ENCODE results near the gene ZFAND3.
"Not testable (repeated sequence)": the region's sequence is repeated elsewhere in the genome, so short reads cannot be mapped to it uniquely, and the experiment has no call there.

ZFAND3 gene

DNA sequence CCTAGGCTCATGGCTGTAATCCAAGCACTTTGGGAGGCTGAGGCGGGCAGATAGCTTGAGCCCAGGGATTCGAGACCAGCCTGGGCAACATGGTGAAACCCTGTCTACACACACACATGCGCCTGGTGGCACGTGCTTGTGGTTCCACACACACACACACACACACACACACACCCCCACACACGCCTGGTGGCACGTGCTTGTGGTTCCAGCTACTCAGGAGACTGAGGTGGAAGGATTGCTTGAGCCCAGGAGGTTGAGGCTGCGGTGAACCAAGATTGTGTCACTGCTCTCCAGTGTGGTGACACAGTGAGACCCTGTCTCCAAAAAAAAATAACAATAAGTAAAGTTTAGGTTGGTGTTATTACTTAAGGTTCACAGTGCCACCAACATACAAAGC is 165.8 kb downstream of the ZFAND3 start:
- Histone ChIP-seq H3K36me3 (ENCODE audit: insufficient read depth, low read length) (no peaks in the 10 kb centered on the region), H3K4me3 (ENCODE audit: low read depth, low read length) (no peak overlapping the region), H3K27me3 (ENCODE audit: insufficient read depth, low read length) (no peaks in the 10 kb centered on the region), H3K27ac (ENCODE audit: low read depth, low read length) (no peak overlapping the region), H3K4me1 (ENCODE audit: control insufficient read depth, insufficient read depth, low read length, unreplicated experiment) (peaks cover 54% of the 10 kb centered on the region), H3K79me2 (ENCODE audit: control insufficient read depth, insufficient read depth, low read length, unreplicated experiment) (peaks cover 74% of the 10 kb centered on the region), H2AFZ (ENCODE audit: low read length, unreplicated experiment) (no peak overlapping the region)

GRCh38 chr6:37987018-37987417 is 167.5 kb downstream of the ZFAND3 start:
- peaks cover 67% of the 10 kb centered on the region for H3K79me2 ChIP-seq (ENCODE audit: control insufficient read depth, insufficient read depth, low read length, unreplicated experiment)
- peaks cover 63% of the 10 kb centered on the region for H3K4me1 ChIP-seq (ENCODE audit: control insufficient read depth, insufficient read depth, low read length, unreplicated experiment)
- no peaks in the 10 kb centered on the region for H3K27me3 ChIP-seq (ENCODE audit: insufficient read depth, low read length)
- no peaks in the 10 kb centered on the region for H3K36me3 ChIP-seq (ENCODE audit: insufficient read depth, low read length)
- H2AFZ ChIP-seq (ENCODE audit: low read length, unreplicated experiment) = no peak overlapping the region
- no peak overlapping the region for H3K4me3 ChIP-seq (ENCODE audit: low read depth, low read length)
- peak overlapping the region; percentile 61 for H3K27ac ChIP-seq (ENCODE audit: low read depth, low read length)

GRCh38 chr6:37987559-37987958 is 168.0 kb downstream of the ZFAND3 start:
- Histone ChIP-seq H3K27ac (ENCODE audit: low read depth, low read length) (peak overlapping the region; percentile 61), H3K27me3 (ENCODE audit: insufficient read depth, low read length) (no peaks in the 10 kb centered on the region), H3K4me1 (ENCODE audit: control insufficient read depth, insufficient read depth, low read length, unreplicated experiment) (peaks cover 63% of the 10 kb centered on the region), H3K79me2 (ENCODE audit: control insufficient read depth, insufficient read depth, low read length, unreplicated experiment) (peaks cover 70% of the 10 kb centered on the region), H3K36me3 (ENCODE audit: insufficient read depth, low read length) (no peaks in the 10 kb centered on the region), H2AFZ (ENCODE audit: low read length, unreplicated experiment) (no peak overlapping the region), H3K4me3 (ENCODE audit: low read depth, low read length) (no peak overlapping the region)

DNA sequence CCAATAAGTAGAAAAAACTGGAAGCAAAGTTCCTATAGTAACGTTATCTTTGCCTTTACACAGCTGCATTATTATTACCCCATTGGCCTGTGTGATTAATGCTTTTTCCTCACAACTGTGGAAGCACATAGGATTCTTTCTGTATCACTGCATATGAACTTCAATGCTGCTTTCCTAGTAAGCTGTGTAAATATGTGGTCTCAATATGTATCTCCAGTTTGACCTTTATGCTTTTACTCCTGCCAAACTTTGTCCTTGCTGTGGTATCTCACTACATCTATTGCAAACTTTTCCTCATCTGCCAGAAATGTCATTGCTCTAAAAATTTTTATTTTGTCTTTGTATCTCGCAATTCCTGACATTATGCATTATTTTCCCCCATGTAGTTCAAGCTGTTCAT is 168.6 kb downstream of the ZFAND3 start:
- no peak overlapping the region for H3K4me3 ChIP-seq (ENCODE audit: low read depth, low read length)
- H3K27ac ChIP-seq (ENCODE audit: low read depth, low read length) = peak overlapping the region; percentile 61
- peaks cover 74% of the 10 kb centered on the region for H3K79me2 ChIP-seq (ENCODE audit: control insufficient read depth, insufficient read depth, low read length, unreplicated experiment)
- no peaks in the 10 kb centered on the region for H3K36me3 ChIP-seq (ENCODE audit: insufficient read depth, low read length)
- peaks cover 63% of the 10 kb centered on the region for H3K4me1 ChIP-seq (ENCODE audit: control insufficient read depth, insufficient read depth, low read length, unreplicated experiment)
- H2AFZ ChIP-seq (ENCODE audit: low read length, unreplicated experiment) = no peak overlapping the region
- no peaks in the 10 kb centered on the region for H3K27me3 ChIP-seq (ENCODE audit: insufficient read depth, low read length)

DNA sequence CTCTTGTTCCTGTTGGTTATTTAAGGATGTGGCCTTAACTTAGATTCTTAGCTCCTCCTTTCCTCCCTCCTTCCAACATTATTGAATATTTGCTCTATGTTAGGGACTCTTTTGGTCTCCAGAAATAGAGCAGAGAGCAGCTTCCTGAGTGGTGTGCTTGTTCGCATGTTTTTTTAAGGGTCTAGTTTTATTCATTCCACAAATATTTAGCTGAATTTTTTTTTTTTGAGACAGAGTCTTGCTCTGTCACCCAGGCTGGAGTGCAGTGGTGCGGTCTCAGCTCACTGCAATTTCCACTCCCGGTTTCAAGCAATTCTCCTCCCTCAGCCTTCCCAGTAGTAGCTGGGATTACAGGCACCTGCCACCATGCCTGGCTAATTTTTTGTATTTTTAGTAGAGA is 169.2 kb downstream of the ZFAND3 start:
- peak overlapping the region; percentile 61; the same call in 1 of the 2 replicates for H3K27ac ChIP-seq (ENCODE audit: low read depth, low read length)
- peaks cover 76% of the 10 kb centered on the region for H3K79me2 ChIP-seq (ENCODE audit: control insufficient read depth, insufficient read depth, low read length, unreplicated experiment)

GRCh38 chr6:37990762-37991525 is 171.4 kb downstream of the ZFAND3 start:
- Histone ChIP-seq H2AFZ (ENCODE audit: low read length, unreplicated experiment) (peak overlapping the region; percentile 58), H3K36me3 (ENCODE audit: insufficient read depth, low read length) (no peaks in the 10 kb centered on the region), H3K27ac (ENCODE audit: low read depth, low read length) (peak overlapping the region; percentile 78), H3K27me3 (ENCODE audit: insufficient read depth, low read length) (no peaks in the 10 kb centered on the region), H3K4me1 (ENCODE audit: control insufficient read depth, insufficient read depth, low read length, unreplicated experiment) (peaks cover 65% of the 10 kb centered on the region), H3K79me2 (ENCODE audit: control insufficient read depth, insufficient read depth, low read length, unreplicated experiment) (peaks cover 82% of the 10 kb centered on the region), H3K4me3 (ENCODE audit: low read depth, low read length) (peak overlapping the region; percentile 37; the same call in 1 of the 2 replicates)

More for the DNA sequence above, 169.2 kb downstream of the ZFAND3 start:
- Histone ChIP-seq H3K27me3 (ENCODE audit: insufficient read depth, low read length) (no peaks in the 10 kb centered on the region), H3K4me3 (ENCODE audit: low read depth, low read length) (no peak overlapping the region), H2AFZ (ENCODE audit: low read length, unreplicated experiment) (no peak overlapping the region), H3K4me1 (ENCODE audit: control insufficient read depth, insufficient read depth, low read length, unreplicated experiment) (peaks cover 62% of the 10 kb centered on the region), H3K36me3 (ENCODE audit: insufficient read depth, low read length) (no peaks in the 10 kb centered on the region)

DNA sequence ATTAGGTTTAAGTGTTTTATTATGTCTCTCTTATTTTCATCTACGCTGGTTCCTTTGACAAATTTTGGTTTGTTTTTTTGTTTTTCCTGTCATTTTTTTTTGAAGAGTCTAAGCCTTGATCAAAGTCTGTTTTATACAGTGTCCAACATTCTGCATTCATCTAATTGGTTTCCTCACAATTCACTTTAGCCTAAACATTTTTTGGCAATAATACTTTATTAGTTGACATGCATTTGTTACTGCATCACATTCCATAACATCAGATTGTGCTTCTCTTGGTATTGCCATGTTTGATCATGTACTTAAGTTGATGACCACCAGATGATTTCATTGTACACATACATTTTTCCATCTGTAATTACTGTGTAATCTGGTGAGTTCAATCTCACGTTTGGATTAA is 173.2 kb downstream of the ZFAND3 start:
- peaks cover 47% of the 10 kb centered on the region for H3K4me1 ChIP-seq (ENCODE audit: control insufficient read depth, insufficient read depth, low read length, unreplicated experiment)
- no peak overlapping the region for H3K4me3 ChIP-seq (ENCODE audit: low read depth, low read length)
- peaks cover 86% of the 10 kb centered on the region for H3K79me2 ChIP-seq (ENCODE audit: control insufficient read depth, insufficient read depth, low read length, unreplicated experiment)
- H3K27me3 ChIP-seq (ENCODE audit: insufficient read depth, low read length) = no peaks in the 10 kb centered on the region
- H3K27ac ChIP-seq (ENCODE audit: low read depth, low read length) = no peak overlapping the region
- no peak overlapping the region for H2AFZ ChIP-seq (ENCODE audit: low read length, unreplicated experiment)
- H3K36me3 ChIP-seq (ENCODE audit: insufficient read depth, low read length) = no peaks in the 10 kb centered on the region

DNA sequence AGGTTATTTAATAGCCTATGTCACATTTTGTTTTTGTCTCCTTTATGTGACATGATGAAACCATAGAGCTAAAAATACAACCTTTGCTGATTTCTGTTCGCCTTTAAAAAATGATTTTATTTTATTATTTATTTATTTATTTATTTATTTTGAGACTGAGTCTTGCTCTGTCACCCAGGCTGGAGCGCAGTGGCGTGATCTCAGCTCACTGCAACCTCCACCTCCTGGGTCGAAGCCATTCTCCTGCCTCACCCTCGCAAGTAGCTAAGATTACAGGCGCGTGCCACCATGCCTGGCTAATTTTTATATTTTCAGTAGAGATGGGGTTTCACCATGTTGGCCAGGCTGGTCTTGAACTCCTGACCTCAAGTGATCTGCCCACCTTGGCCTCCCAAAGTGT is 173.7 kb downstream of the ZFAND3 start:
- H3K4me3 ChIP-seq (ENCODE audit: low read depth, low read length); H2AFZ ChIP-seq (ENCODE audit: low read length, unreplicated experiment); H3K36me3 ChIP-seq (ENCODE audit: insufficient read depth, low read length); H3K27me3 ChIP-seq (ENCODE audit: insufficient read depth, low read length); H3K27ac ChIP-seq (ENCODE audit: low read depth, low read length): not testable (repeated sequence)
- Histone ChIP-seq H3K4me1 (ENCODE audit: control insufficient read depth, insufficient read depth, low read length, unreplicated experiment) (peaks cover 43% of the 10 kb centered on the region), H3K79me2 (ENCODE audit: control insufficient read depth, insufficient read depth, low read length, unreplicated experiment) (peaks cover 87% of the 10 kb centered on the region)

DNA sequence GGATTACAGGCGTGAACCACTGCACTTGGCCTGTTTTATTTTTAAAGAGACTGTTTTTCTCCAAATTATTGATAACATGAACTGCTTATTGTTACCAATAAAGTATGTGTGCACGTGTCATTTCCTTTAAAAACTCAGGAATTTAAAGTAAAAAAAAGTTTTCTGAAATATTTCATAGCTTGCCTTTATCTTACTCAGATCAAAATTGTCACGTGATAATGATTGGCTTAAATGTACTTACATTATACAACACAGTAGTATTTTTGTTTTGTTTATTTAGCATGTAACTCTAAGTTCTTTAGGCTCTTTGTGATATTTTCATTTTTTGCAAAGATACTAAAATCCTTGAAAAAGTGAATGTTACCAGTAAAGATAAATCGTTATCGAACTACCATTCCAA is 174.1 kb downstream of the ZFAND3 start:
- H3K27me3 ChIP-seq (ENCODE audit: insufficient read depth, low read length) = no peaks in the 10 kb centered on the region
- no peak overlapping the region for H2AFZ ChIP-seq (ENCODE audit: low read length, unreplicated experiment)
- no peak overlapping the region for H3K4me3 ChIP-seq (ENCODE audit: low read depth, low read length)
- H3K4me1 ChIP-seq (ENCODE audit: control insufficient read depth, insufficient read depth, low read length, unreplicated experiment) = peaks cover 39% of the 10 kb centered on the region
- H3K27ac ChIP-seq (ENCODE audit: low read depth, low read length) = no peak overlapping the region
- peaks cover 87% of the 10 kb centered on the region for H3K79me2 ChIP-seq (ENCODE audit: control insufficient read depth, insufficient read depth, low read length, unreplicated experiment)
- no peaks in the 10 kb centered on the region for H3K36me3 ChIP-seq (ENCODE audit: insufficient read depth, low read length)

DNA sequence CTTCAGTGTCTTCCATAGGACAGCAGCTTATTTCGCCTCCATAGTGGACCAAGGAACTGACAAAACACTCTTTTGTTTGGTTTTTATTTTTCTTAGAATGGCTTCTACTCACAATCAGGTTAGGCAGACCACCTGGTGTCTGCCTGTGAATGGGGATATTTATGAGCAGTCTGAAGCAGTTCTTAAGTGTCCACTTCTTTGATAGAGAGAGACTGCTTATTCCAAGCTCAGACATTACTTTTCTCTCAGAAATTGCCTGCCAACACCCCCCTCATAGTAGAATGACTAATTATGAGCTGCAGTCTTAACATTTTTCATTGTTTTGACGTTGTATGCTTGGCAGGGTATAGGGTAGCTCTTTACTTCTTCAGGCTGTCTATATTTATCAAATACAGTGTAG is 174.7 kb downstream of the ZFAND3 start:
- Histone ChIP-seq H2AFZ (ENCODE audit: low read length, unreplicated experiment) (no peak overlapping the region), H3K27ac (ENCODE audit: low read depth, low read length) (no peak overlapping the region; the same call in 1 of the 2 replicates), H3K79me2 (ENCODE audit: control insufficient read depth, insufficient read depth, low read length, unreplicated experiment) (peaks cover 85% of the 10 kb centered on the region), H3K4me1 (ENCODE audit: control insufficient read depth, insufficient read depth, low read length, unreplicated experiment) (peaks cover 33% of the 10 kb centered on the region), H3K36me3 (ENCODE audit: insufficient read depth, low read length) (no peaks in the 10 kb centered on the region), H3K27me3 (ENCODE audit: insufficient read depth, low read length) (no peaks in the 10 kb centered on the region), H3K4me3 (ENCODE audit: low read depth, low read length) (no peak overlapping the region)

- no peaks in the 10 kb centered on the region for H3K27me3 ChIP-seq (ENCODE audit: insufficient read depth, low read length)
- no peak overlapping the region for H2AFZ ChIP-seq (ENCODE audit: low read length, unreplicated experiment)
- H3K27ac ChIP-seq (ENCODE audit: low read depth, low read length) = no peak overlapping the region
- H3K4me1 ChIP-seq (ENCODE audit: control insufficient read depth, insufficient read depth, low read length, unreplicated experiment) = peaks cover 13% of the 10 kb centered on the region
- peaks cover 65% of the 10 kb centered on the region for H3K79me2 ChIP-seq (ENCODE audit: control insufficient read depth, insufficient read depth, low read length, unreplicated experiment)
- no peak overlapping the region for H3K4me3 ChIP-seq (ENCODE audit: low read depth, low read length)
- no peaks in the 10 kb centered on the region for H3K36me3 ChIP-seq (ENCODE audit: insufficient read depth, low read length)
These were observed 178.8 kb downstream of the ZFAND3 start for GRCh38 chr6:37998366-37998765.
